HFFc6 (cell line): ENCODE measurements around the gene LHFPL4. TPM values are rescaled to one million over a fixed set of nuclear protein-coding genes. Genes with fewer than 3 reads are reported as not detected.

Experiments
- DNase-seq: peaks from one replicate; pipeline ENCODE4 v3.0.0-alpha.2; 2018
- H3K27ac Mint-ChIP-seq: 2 replicates; pipeline ENCODE4 v1.8.0; 2020; ENCODE audit warnings: mild to moderate bottlenecking, mixed read lengths
- H3K27me3 Mint-ChIP-seq: 2 replicates; pipeline ENCODE4 v1.8.0; 2021; ENCODE audit warnings: mild to moderate bottlenecking, moderate library complexity, mixed read lengths; ENCODE audit not compliant: insufficient read depth
- H3K36me3 Mint-ChIP-seq: 2 replicates; pipeline ENCODE4 v1.8.0; 2021; ENCODE audit warnings: low read depth, mixed read lengths
- H3K4me1 Mint-ChIP-seq: 2 replicates; pipeline ENCODE4 v1.8.0; 2020; ENCODE audit warnings: low read depth, mixed read lengths
- H3K4me3 Mint-ChIP-seq: 2 replicates; pipeline ENCODE4 v1.8.0; 2020; ENCODE audit warnings: mild to moderate bottlenecking, moderate library complexity, mixed read lengths
- H3K9me3 Mint-ChIP-seq: 2 replicates; pipeline ENCODE4 v1.8.0; 2020; ENCODE audit warnings: mild to moderate bottlenecking, mixed read lengths
- total RNA-seq, 6 experiments: library from RNA; stranded (reverse); fragmentation: NEBNext Ultra II Directional; extraction: Animal tissue kit (Norgen Biotek cat#: 25700); gene quantifications; 2 replicates in 1 of 6; 3 replicates in 5 of 6; pipeline ENCODE4 v1.2.3, GENCODE V29; 2021
- TF ChIP-seq, protein P1 (sequence below): fragments of 200-600 bp; sonication (generic); IDR thresholded peaks from 2 replicates; pipeline ENCODE4 v1.5.0; 2021; ENCODE audit warnings: antibody characterized with exemption, mild to moderate bottlenecking

LHFPL4 gene
- total RNA-seq, 6 experiments from 2014 or later: not detected

DNA sequence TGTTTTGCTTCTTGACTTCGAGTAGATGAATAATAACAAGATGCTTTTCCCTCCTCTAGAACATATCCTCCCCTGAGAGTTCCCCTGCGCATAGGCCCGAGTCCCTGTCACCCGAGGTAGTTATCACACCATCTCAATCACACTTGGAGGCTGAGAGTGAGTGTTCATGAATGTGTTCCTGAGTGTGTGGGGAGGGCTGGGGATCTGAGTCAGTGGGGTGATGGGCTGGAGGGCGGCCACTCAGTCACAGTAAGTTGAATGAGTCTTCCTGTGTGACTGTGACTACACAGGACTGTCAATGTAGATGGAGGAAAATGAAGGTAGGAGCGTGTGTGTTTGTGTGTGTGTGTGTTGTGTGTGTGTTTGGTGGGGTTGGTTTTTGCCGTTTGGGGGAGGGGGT, 85.2 kb downstream of the LHFPL4 start:
- DNase-seq: peak; percentile 11
- TF ChIP-seq, protein P1, sequence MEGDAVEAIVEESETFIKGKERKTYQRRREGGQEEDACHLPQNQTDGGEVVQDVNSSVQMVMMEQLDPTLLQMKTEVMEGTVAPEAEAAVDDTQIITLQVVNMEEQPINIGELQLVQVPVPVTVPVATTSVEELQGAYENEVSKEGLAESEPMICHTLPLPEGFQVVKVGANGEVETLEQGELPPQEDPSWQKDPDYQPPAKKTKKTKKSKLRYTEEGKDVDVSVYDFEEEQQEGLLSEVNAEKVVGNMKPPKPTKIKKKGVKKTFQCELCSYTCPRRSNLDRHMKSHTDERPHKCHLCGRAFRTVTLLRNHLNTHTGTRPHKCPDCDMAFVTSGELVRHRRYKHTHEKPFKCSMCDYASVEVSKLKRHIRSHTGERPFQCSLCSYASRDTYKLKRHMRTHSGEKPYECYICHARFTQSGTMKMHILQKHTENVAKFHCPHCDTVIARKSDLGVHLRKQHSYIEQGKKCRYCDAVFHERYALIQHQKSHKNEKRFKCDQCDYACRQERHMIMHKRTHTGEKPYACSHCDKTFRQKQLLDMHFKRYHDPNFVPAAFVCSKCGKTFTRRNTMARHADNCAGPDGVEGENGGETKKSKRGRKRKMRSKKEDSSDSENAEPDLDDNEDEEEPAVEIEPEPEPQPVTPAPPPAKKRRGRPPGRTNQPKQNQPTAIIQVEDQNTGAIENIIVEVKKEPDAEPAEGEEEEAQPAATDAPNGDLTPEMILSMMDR: no peak
- Mint-ChIP-seq H3K27ac (peak overlapping the region; percentile 64), H3K27me3 (peaks cover 2% of the 10 kb centered on the region), H3K36me3 (peaks cover 63% of the 10 kb centered on the region), H3K9me3 (no peaks in the 10 kb centered on the region), H3K4me3 (no peak overlapping the region; the same call in 1 of the 2 replicates), H3K4me1 (peaks cover 22% of the 10 kb centered on the region)

GRCh38 chr3:9467451-9467850, 86.2 kb downstream of the LHFPL4 start:
- Mint-ChIP-seq H3K4me3 (no peak overlapping the region), H3K36me3 (peaks cover 55% of the 10 kb centered on the region), H3K9me3 (no peaks in the 10 kb centered on the region), H3K27ac (peak overlapping the region; percentile 65), H3K4me1 (peaks cover 22% of the 10 kb centered on the region), H3K27me3 (peaks cover 2% of the 10 kb centered on the region)
- TF ChIP-seq, protein P1: no peak
- DNase-seq: no peak

DNA sequence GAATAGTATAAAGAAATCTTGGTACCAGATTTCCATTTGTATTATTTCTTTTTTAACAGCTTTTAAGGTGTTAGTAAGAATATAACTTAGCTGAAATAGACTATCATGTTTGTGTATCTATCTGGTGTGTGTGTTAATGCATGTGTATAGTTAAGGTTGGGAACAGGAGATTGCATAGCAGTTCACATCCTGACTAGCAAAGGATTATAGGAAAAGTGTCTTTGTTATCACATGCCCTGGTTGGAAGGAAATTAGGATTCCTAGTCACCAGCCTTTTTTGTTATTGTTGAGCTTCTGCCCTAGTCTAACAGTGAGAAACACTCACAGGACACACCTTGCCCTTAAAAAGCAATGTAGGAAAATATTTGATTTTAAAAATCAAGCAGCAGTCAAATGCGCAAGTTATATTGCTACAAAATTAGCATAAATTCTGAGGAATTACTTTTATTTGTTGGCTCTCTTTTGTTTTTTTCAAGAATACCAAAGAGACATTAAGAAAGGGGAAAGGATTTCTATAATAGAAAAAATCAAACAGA, 98.0 kb downstream of the LHFPL4 start:
- TF ChIP-seq, protein P1: no peak
- Mint-ChIP-seq H3K4me3 (no peak overlapping the region), H3K36me3 (peaks cover 27% of the 10 kb centered on the region), H3K27ac (no peak overlapping the region), H3K27me3 (no peaks in the 10 kb centered on the region), H3K4me1 (no peaks in the 10 kb centered on the region), H3K9me3 (no peaks in the 10 kb centered on the region)
- no peak for DNase-seq

DNA sequence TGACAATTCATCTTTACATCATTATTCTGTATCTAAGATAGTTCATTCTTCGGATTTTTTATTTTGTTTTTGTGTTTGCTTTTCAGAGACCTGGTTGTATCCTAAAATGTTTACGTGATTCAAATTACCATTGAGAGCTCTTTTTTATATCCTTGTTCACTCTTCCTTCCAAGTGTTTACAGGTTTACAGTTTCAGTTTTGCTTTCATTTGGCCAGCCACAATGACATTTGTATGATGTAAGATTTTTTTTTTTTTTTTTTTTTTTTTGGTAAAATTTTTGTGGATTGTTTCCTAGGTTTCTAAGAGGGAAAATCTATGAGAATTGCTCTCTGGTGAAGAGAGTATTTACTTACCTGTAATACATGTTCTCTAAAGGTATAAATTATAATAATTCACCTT, 101.2 kb downstream of the LHFPL4 start:
- Mint-ChIP-seq H3K4me1 (peaks cover 15% of the 10 kb centered on the region), H3K36me3 (peaks cover 42% of the 10 kb centered on the region), H3K27me3 (no peaks in the 10 kb centered on the region), H3K9me3 (no peaks in the 10 kb centered on the region), H3K27ac (peak overlapping the region; percentile 28; the same call in 1 of the 2 replicates), H3K4me3 (no peak overlapping the region)
- TF ChIP-seq, protein P1: no peak
- no peak for DNase-seq

DNA sequence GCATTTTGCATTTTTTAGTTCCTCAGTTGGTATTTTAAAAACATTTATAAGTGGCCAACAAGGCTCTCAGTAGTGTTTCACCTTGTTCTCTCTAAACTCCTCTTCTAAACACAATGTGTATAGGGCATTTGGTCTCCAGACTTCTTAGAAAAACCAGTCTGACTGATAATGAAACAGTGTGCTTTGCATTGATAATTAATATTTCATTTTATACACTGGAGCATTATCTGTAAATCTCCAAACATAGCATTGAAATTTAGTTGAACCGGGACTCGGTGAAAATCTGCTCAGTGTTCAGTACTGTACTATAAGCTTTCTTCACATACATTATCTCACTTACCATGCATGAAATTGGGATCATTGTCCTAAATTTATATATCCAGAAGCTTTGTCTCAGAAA, 102.6 kb downstream of the LHFPL4 start:
- Mint-ChIP-seq H3K4me3 (no peak overlapping the region), H3K27ac (no peak overlapping the region), H3K4me1 (peaks cover 15% of the 10 kb centered on the region), H3K36me3 (peaks cover 52% of the 10 kb centered on the region), H3K9me3 (no peaks in the 10 kb centered on the region), H3K27me3 (no peaks in the 10 kb centered on the region)
- TF ChIP-seq, protein P1: no peak
- DNase-seq: no peak
